Stimulated activated effector memory CD8-positive, alpha-beta T cell treated with anti-CD3 and anti-CD28 coated beads, Interleukin-12 subunit alpha, Interleukin-12 subunit beta, amount 100 ng/mL, for 72 hours (primary cell): ENCODE measurements around the gene MEOX2.

Source experiments
- ATAC-seq: fragments of 150-1000 bp; cut with Tn5 transposase; 2 replicates; pipeline ENCODE4 v1.10.0; 2021
- DNase-seq, 2 donors: peaks; one replicate each; pipeline ENCODE4 v3.0.0; 2021 to 2022; ENCODE audit warnings: low spot score in 2 of 2
- H3K27ac Mint-ChIP-seq: one replicate; pipeline ENCODE4 v1.8.0; 2022; ENCODE audit warnings: mild to moderate bottlenecking, mixed read lengths
- H3K36me3 Mint-ChIP-seq: one replicate; pipeline ENCODE4 v1.8.0; 2022; ENCODE audit warnings: mild to moderate bottlenecking, mixed read lengths
- H3K4me1 Mint-ChIP-seq: one replicate; pipeline ENCODE4 v1.8.0; 2022; ENCODE audit warnings: mixed read lengths
- H3K4me3 Mint-ChIP-seq: one replicate; pipeline ENCODE4 v1.8.0; 2022; ENCODE audit warnings: mild to moderate bottlenecking, mixed read lengths
- H3K9me3 Mint-ChIP-seq: one replicate; pipeline ENCODE4 v1.8.0; 2022; ENCODE audit warnings: mixed read lengths

The MEOX2 gene

DNA sequence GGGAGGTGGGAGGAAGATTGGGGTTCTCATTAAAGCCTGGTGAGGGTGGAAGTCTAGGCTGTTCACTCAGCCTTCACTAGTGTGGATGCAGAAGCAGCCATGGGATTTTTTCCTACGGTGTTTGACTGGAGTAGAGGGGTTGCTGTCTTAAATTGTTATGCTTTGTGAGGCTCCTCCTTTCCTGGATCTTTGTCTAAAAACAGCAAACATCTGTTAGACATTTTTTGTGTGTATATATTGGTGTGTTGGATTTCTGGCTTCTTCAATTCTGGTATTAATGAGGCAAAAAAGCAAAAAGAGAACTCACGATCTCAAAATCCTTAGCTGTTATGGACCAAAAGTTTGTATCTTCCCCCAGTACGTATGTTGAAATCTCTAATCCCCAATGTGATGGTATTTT lies 28.2 kb downstream of the MEOX2 start:
- Mint-ChIP-seq H3K27ac (no peak overlapping the region), H3K4me1 (no peaks in the 10 kb centered on the region), H3K9me3 (peaks cover 18% of the 10 kb centered on the region), H3K36me3 (no peaks in the 10 kb centered on the region), H3K4me3 (no peak overlapping the region)
- ATAC-seq (no peak), DNase-seq (no peak)

DNA sequence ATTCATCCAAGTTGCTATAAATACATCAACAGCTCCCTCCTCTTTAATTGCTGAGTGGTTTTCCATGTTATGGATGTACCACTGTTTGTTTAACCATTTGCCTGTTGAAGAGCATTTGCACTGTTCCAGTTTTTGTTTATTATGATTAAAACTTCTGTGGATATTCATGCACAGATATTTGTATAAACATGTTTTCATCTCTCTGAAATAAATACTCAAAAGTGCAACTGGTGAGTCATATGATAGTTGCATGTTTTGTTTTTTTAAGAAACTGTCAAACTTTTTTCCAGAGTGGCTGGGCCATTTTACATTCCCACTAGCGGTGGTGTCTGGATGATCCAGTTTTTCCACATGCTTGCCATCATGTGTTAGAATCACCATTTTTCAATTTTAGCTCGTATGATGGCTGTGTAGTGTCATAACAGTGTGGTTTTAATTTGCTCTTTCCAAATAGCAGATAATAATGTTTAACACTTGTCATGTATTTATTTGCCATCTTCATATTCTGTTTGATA lies 33.6 kb downstream of the MEOX2 start:
- no peak overlapping the region for H3K27ac Mint-ChIP-seq
- no peak for DNase-seq

DNA sequence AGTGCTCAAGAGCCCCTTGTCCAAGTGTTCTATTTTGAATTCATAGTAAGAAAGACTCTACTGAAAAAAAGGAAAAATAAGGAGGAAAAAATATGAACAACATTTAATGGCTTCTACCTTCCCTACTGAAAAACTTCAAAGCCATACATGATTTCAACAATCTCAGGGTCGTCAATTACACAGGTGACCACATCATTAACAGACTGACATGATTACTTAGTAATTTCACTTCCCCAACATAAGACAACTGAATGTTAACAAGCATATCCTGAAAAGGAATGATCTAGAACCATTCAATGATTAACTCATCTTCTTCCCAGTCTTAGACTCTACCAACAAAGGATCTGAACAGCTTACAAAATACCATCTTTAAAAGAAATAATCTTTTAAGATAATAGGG lies 34.8 kb downstream of the MEOX2 start:
- peaks cover 14% of the 10 kb centered on the region for H3K9me3 Mint-ChIP-seq
- H3K27ac Mint-ChIP-seq = no peak overlapping the region
- DNase-seq (no peak), ATAC-seq (no peak)
- H3K4me3 Mint-ChIP-seq = no peak overlapping the region
- no peaks in the 10 kb centered on the region for H3K36me3 Mint-ChIP-seq
- H3K4me1 Mint-ChIP-seq = no peaks in the 10 kb centered on the region

More for the DNA sequence above, 33.6 kb downstream of the MEOX2 start:
- no peaks in the 10 kb centered on the region for H3K4me1 Mint-ChIP-seq
- H3K4me3 Mint-ChIP-seq = no peak overlapping the region
- peaks cover 20% of the 10 kb centered on the region for H3K9me3 Mint-ChIP-seq
- ATAC-seq = no peak
- no peaks in the 10 kb centered on the region for H3K36me3 Mint-ChIP-seq

DNA sequence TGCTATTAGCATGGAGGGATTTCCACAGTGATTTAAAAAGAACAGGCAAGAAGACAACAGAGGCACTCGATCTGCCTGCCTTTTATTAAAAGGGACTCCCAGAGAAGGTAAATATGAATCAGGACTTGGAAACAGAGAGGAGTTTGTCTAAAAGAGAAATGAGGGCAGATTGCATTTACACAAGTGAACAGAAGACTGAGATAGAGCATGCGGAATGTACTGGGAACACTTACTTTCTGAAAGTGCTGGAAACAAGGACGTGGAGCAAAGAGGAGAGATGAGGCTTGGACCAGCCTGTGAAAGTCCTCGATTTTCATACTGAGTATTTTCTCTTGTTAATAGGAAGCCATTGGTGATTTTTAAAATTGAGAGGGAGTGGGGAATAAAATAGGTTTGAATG lies 35.7 kb downstream of the MEOX2 start:
- Mint-ChIP-seq H3K4me3 (no peak overlapping the region), H3K36me3 (no peaks in the 10 kb centered on the region), H3K9me3 (peaks cover 7% of the 10 kb centered on the region), H3K4me1 (no peaks in the 10 kb centered on the region), H3K27ac (no peak overlapping the region)
- DNase-seq (no peak), ATAC-seq (no peak)

DNA sequence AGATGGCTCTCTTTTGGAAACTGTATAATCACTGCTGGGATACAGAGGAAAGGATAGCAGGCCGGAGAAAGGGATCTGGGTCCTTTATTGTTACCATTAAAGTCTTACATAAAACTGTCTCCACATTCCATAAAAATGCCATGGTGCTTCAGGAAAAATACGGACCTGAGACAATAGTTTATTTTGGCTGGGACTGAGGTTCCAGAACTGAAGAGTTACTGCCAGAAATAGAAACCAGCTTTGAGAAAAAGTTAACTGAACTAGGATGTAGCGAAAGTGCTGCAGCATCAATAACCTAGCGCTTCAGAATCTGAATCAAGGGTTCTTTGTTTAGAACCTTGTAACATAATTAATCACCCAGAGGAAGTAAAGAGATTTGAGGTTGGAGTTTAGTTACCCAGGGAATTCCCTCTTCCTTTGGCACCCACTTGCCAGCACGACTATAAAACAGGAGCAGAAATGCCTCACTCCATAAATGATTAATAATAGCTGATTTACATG lies 38.0 kb downstream of the MEOX2 start:
- Mint-ChIP-seq H3K9me3 (peaks cover 5% of the 10 kb centered on the region), H3K27ac (no peak overlapping the region), H3K4me1 (no peaks in the 10 kb centered on the region), H3K4me3 (no peak overlapping the region), H3K36me3 (no peaks in the 10 kb centered on the region)
- no peak for DNase-seq
- no peak for ATAC-seq

DNA sequence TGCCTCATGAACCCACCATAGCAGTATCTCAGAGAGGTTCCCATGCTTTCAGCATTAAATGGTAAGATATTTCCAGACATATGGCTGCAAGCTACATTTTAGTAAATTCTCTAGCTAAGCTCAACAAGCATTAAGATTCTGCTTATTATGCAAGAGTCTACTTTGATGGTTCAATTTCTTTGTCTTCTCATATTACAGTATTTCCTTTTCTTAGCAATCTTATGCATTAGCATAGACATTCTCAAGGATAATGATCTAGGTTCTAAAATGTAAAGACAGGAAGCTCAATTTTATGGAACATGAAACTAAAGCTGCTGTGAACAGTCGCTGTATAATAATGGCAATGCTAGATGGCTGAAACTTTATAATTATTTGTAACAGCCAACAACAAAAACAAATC lies 39.2 kb downstream of the MEOX2 start:
- DNase-seq (no peak), ATAC-seq (no peak)
- Mint-ChIP-seq H3K36me3 (no peaks in the 10 kb centered on the region), H3K4me3 (no peak overlapping the region), H3K4me1 (no peaks in the 10 kb centered on the region), H3K9me3 (peaks cover 5% of the 10 kb centered on the region), H3K27ac (no peak overlapping the region)

DNA sequence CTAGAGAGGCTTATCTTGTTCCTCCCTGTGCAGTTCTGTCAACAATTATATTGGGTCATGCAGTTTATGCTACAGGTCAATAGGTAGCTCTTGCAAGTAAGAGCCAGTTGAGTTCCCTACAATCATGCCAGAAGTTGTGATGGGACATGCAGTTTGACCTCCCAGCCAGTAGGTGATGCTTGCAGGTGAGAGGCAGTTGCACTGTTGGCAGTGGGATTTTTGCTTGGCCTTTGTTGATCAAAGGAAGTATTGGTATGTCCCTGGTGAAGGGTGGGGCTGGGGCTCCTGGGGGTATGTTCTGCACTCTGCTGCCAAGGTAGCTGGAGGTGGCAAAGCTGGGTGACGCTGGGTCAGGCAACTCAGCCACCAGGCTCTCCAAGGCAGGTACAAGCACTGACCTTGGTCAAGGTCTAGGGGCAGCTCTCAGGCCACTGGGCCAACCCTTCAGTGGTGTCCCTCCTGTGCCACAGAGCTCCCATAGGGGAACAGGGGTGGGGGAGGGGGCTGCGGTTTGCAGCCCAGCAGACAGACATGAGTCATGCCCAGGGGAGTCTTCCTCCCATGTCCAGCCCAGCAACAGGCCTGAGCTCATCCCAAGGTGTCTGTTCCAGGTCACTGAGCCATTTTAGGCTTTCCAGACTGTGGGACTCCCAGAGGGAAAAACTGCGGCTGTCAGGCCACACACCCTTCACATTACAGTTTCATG lies 43.3 kb downstream of the MEOX2 start:
- Mint-ChIP-seq H3K36me3 (no peaks in the 10 kb centered on the region), H3K4me1 (no peaks in the 10 kb centered on the region), H3K27ac (no peak overlapping the region), H3K4me3 (no peak overlapping the region), H3K9me3 (peaks cover 12% of the 10 kb centered on the region)
- ATAC-seq = peak; percentile 37
- DNase-seq = no peak

DNA sequence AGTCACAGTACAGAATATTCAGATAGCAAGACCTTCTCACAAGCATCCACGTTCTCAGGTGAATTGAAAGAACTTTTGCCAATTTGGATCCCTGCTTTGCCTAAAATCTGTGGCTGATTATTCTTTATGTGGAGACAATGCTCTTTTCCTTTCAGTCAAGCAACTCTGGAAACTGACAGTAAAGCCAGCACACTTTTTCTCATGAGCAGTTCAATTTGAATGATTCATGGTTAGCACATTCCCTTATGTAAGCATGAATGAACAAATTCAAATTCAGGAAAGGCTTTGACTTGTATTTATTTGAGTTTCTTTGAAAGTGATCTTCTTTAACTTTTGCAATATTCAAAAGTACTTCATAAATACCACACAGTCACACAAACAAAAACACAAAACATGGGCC lies 57.6 kb downstream of the MEOX2 start:
- ATAC-seq (no peak), DNase-seq (no peak)
- H3K36me3 Mint-ChIP-seq = no peaks in the 10 kb centered on the region
- H3K4me1 Mint-ChIP-seq = no peaks in the 10 kb centered on the region
- H3K4me3 Mint-ChIP-seq = no peak overlapping the region
- peaks cover 5% of the 10 kb centered on the region for H3K9me3 Mint-ChIP-seq
- H3K27ac Mint-ChIP-seq = no peak overlapping the region

DNA sequence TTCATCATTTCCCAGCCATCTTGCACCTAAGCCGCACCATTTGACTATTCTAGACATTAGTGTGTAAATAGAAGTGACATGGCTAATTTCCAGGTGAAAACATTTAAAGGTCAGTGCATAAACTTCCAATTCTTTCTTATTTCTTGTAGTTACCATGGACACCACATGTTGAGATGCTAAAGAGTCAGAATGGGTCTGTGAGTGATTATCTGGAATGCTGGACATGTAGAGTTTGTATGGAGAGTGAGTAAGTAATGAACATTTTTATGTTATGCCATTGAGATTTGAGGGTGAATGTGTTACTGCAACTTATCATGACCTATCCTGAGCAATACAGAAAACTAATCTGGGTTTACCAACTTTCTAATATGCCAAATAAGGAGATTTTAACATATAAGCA lies 60.4 kb downstream of the MEOX2 start:
- DNase-seq (no peak), ATAC-seq (no peak)
- Mint-ChIP-seq H3K9me3 (peaks cover under 1% of the 10 kb centered on the region), H3K4me1 (no peaks in the 10 kb centered on the region), H3K4me3 (no peak overlapping the region), H3K27ac (no peak overlapping the region), H3K36me3 (no peaks in the 10 kb centered on the region)

DNA sequence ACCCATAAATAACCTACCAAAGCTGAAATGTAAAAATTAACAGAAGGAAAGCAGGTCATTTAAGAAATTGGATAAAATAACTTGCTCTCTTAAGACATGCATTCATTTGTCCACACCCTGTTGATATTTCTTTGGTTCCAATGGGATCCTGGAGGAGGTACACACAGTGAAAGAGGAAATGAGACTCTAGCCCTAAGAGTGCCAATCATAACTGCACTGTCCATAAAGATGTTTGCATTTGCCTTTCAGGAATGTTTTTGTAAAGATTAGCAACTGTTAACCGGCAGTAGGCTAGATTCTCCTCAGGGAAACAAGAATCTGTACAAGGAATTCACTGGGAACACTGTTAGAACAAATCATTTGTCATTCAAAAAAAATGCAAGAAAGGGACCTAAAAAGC lies 61.0 kb downstream of the MEOX2 start:
- Mint-ChIP-seq H3K4me3 (no peak overlapping the region), H3K36me3 (no peaks in the 10 kb centered on the region), H3K27ac (no peak overlapping the region), H3K9me3 (no peaks in the 10 kb centered on the region), H3K4me1 (no peaks in the 10 kb centered on the region)
- ATAC-seq (no peak), DNase-seq (no peak)

DNA sequence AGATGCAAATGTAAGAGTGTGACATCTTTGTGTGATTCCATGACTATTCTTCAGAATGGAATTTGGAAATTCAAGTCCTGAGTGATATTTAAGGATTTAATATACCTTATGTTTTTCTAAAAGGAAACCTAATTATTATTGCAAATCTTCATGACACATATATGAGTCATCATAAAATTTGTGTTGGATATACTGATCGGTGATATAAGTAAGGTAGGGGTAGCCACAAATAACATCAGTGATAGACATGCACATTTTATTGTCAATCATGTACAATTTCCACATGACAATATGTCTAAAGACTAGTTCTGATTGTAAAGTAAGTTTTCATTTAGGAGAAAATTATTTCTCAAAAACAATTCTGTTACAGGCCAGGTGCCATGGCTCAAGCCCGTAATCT lies 65.0 kb downstream of the MEOX2 start:
- Mint-ChIP-seq H3K9me3 (no peaks in the 10 kb centered on the region), H3K4me1 (no peaks in the 10 kb centered on the region), H3K27ac (no peak overlapping the region), H3K36me3 (no peaks in the 10 kb centered on the region), H3K4me3 (no peak overlapping the region)
- ATAC-seq (no peak), DNase-seq (no peak)

DNA sequence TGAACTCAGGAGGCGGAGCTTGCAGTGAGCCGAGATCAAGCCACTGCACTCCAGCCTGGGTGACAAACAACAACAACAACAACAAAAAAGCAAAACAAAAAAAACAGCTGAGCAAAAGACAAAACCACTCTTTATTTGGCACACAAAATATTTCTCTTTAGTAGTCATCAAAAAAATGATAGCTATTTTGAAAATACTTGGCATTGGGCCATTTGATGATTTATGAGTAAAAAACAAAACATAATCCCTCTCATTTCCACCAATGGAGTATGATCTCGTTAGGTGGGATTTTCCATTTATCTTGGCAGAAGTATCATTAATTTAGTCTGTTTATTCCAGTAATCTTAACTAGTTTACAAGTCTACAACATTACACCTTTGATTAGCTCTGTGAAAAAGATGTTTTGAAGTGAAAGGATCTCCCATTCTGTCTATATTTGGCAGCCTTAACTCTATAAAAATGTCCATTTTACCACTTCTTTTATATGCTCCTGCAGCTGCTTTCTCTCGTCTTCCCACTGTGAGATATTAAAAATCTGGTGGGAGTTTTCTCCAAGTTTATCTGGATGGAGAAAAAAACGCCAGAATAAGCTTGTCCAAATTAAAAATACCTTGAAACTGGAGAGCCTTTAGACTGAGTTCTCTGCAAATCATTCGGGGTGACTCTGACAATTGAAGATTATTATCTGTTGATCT lies 65.8 kb downstream of the MEOX2 start:
- DNase-seq (no peak), ATAC-seq (no peak)
- Mint-ChIP-seq H3K4me3 (no peak overlapping the region), H3K4me1 (no peaks in the 10 kb centered on the region), H3K9me3 (no peaks in the 10 kb centered on the region), H3K27ac (no peak overlapping the region), H3K36me3 (no peaks in the 10 kb centered on the region)

DNA sequence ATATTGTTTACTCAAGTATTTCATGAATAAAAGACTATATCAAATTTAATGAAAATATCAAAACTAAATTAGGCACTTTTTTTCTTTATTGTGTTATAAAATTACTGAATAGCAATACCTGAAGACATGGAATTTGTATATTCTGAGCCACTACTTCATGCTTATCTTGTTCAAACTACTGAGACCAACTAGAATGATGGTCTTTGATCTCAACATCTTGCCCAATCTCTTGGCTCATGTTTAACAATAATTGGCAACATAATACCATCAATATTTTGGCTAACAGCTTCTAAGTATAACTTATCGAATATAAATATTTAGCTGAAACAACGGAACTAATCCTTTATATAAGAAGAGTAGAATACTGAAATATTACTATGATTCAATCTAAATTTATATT lies 68.2 kb downstream of the MEOX2 start:
- H3K9me3 Mint-ChIP-seq = no peaks in the 10 kb centered on the region
- no peaks in the 10 kb centered on the region for H3K36me3 Mint-ChIP-seq
- no peaks in the 10 kb centered on the region for H3K4me1 Mint-ChIP-seq
- no peak overlapping the region for H3K27ac Mint-ChIP-seq
- DNase-seq = no peak
- no peak for ATAC-seq
- no peak overlapping the region for H3K4me3 Mint-ChIP-seq

DNA sequence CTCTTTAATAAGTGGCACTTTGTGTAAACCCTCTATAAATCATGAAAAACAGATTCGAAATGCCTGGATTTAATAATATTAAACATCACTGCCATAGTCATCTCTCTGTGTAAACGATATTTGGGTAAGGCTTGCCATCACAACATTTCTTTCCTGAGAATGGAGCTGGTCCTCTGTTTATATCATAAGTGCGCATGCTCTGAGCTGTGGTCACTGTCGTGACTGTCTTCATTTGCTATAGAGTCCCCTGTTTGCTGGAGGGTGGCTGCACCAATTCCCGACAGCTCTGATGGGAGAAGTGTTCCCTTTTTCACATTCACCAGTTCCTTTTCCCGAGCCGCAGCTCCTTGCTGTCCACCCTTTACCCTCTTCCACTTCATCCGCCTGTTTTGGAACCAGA lies 74.3 kb downstream of the MEOX2 start:
- peaks cover 5% of the 10 kb centered on the region for H3K9me3 Mint-ChIP-seq
- DNase-seq (no peak), ATAC-seq (no peak)
- no peaks in the 10 kb centered on the region for H3K4me1 Mint-ChIP-seq
- H3K4me3 Mint-ChIP-seq = no peak overlapping the region
- H3K27ac Mint-ChIP-seq = no peak overlapping the region
- H3K36me3 Mint-ChIP-seq = no peaks in the 10 kb centered on the region

DNA sequence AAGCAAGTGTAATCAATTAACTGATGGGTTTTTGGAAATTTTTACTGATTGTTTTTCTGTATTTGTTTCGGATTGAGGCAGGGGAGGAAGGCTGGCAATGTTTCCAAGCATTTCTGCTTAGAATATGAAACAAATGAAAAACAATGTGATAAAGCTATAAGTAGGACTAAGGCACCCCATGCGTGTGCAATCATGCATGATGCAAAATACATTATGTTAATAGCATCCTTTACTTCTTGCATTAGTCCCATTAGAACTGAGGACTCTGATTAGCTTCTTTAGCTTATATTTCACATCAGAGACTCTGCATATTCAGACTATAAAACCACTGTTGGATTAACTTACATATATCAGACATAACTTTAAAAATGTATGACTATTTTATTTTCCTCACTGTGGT lies 76.0 kb downstream of the MEOX2 start:
- no peak overlapping the region for H3K27ac Mint-ChIP-seq
- DNase-seq = no peak
- peaks cover 5% of the 10 kb centered on the region for H3K9me3 Mint-ChIP-seq
- H3K36me3 Mint-ChIP-seq = no peaks in the 10 kb centered on the region
- no peaks in the 10 kb centered on the region for H3K4me1 Mint-ChIP-seq
- H3K4me3 Mint-ChIP-seq = no peak overlapping the region
- ATAC-seq = no peak

DNA sequence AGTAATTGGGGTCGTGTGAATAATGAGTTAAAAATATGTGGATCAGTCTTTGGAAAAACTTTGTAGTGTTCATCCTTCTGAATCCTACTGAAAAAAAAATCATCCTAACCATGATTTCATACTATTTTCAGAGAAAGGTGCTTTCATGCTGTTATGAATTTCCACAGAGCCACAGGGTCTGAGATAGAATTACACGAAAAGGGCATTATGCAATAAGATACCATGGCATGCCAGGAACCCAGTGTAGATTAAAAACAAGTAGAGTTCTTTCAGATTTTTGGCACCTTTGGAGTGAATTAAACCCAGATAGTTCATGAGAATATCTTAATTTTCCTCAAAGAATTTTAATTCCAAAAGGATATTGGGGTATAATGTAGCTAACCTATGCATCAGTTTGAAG lies 77.2 kb downstream of the MEOX2 start:
- no peak overlapping the region for H3K27ac Mint-ChIP-seq
- peaks cover 5% of the 10 kb centered on the region for H3K9me3 Mint-ChIP-seq
- no peak overlapping the region for H3K4me3 Mint-ChIP-seq
- no peak for DNase-seq
- no peak for ATAC-seq
- no peaks in the 10 kb centered on the region for H3K36me3 Mint-ChIP-seq
- no peaks in the 10 kb centered on the region for H3K4me1 Mint-ChIP-seq
